NCI-H510A treated with DMSO at 0.1 percent for 48 hours (cell line): ENCODE measurements around the gene CCDC81.

Experiments used
- DNase-seq: peaks from one replicate; lab custom pipeline; 2025; lab: John Stamatoyannopoulos, UW

Gene CCDC81

DNA sequence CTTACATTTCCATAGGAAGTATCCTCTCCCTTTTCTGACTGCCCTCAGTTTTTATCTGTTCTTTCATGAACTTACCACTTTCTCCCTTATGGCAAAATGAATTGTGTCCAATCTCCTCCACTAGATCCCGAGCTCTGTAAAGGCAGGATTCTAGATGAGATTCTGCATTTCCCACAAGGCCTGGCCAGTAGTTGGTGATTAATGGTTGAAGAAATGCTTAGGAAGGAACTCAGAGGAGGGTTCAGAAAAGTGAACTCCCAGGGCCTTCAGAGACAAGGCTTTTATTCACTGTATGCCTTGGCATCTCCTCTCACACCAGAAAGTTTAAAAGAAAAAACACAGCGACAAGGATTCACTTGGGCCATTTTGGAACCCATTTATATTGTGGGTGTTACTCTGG, 66.2 kb downstream of the CCDC81 start:
- DNase-seq = no peak

DNA sequence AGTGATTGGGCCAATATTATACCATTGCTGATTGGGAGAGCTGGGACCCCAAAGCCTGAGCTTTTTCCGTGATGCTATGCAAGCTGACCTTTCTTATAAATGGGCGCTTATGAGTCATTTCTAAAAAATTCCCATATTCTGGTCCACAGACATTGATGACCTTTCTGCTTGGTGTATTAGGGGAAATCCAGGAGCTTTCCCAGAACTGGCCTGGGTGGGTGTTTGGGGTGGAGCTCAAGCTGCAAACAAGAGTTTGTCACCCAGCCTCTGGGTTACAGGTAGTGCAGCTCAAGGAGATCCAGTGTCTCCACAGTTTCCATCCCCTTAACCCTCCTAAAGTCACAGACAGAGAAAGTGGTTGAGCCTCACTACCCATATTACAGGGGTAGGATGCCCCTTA, 67.7 kb downstream of the CCDC81 start:
- no peak for DNase-seq

DNA sequence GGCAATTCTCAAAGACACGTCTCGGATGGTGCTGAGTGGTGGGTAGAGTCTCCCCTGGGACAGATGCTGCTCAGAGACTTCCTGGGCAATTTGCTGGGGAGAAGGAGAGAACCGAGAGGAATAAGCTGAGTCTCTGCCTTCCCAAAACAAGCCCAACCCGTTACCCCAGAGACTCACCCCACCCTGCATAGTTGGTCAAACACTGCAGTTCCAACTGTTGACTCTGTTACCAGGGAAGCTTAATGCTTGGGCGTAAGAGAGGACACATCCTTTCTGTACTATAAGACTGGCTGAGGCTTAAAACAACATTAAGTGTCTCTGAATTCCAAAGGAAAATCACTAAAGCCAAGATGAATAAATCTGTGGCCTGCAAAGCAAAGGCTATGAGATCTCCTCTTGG, 68.1 kb downstream of the CCDC81 start:
- no peak for DNase-seq

DNA sequence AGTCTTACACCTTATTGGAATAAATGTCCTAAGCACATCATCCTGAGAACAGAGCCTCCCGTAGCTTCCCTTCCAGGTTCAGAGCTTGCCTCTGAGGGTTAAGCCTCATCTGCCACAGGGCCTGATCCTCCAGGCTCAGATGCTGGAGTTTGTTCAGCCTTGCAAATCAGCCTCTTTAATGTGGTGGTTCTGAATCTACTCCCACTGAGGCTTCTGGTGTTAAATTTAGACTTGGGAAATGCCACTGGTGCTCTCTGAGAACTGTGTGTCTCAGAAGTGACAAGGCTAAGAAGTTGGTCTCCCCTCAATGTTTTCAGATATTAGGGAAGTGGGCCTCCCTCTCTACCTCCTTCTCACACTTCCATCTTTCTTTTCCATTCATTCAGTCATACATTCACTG, 68.7 kb downstream of the CCDC81 start:
- DNase-seq = no peak

DNA sequence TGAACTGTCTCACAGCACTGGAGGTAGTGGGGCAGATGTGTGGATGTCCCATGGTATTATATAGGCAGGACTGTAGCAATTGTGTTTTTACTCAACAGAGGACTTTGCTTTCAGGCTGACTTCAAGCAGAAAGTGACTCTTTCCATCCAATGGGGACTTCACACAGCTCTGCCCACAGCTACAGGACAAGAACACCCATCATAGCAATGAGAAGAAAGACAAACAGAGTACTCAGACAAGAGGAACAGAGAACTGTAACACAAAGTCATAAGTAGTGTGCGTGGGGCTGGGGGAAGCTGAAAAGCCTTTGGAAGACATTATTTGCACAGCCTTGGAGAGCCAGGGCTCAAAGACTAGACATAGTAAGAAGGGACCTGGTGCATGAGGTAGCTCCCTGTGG, 70.3 kb downstream of the CCDC81 start:
- DNase-seq = no peak

DNA sequence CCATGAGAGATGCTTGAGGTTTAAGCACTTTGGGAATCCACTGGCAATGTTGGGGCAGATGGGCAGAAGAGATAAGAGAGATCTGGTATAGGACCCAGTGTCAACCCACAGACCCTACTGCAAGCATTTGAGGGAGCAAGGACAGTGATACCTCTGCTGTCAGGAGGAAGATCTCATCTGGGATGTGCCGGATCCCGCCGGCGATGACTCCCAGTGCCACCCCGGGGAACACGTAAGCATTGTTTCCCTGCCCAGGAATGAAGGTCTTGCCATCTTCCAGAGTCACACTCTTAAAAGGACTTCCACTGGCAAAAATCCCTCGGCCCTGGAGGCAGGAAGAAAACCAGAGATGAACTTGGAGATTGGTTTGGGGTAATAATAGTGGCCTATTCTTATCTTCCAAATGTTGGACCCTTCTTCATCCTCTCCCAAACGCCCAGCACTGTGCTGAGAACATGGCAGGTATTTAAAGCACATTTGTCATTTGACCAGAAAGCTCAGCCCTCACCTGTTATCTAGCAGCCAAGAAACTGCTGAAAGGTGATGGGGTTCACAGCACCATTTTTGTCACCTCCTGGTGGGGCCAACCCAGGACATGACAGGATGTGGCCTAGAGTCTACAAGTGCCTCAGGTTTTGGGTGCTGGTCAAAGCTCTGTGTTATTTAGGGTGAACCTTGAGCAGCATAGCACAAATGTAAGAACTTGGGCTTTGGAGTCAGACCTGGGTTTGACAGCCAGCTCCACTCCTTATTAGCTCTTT, 71.7 kb downstream of the CCDC81 start:
- no peak for DNase-seq

DNA sequence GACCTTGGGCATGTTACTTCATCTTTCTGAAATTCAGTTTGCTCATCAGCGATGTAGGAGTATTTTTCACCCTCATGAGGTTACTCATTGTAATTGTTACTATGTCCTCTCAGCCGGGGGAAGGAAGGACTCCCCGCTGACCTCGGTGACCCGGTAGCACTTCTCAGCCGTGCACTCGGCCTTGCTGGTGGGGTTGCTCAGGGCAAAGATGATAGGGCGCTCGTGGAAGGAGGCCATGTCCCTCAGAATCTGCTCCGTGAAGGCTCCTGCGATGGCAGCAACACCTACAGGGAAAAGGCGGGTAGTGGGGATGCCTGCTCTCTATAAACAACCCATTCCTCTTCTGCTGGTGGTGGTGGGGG, 72.2 kb downstream of the CCDC81 start:
- DNase-seq = no peak

DNA sequence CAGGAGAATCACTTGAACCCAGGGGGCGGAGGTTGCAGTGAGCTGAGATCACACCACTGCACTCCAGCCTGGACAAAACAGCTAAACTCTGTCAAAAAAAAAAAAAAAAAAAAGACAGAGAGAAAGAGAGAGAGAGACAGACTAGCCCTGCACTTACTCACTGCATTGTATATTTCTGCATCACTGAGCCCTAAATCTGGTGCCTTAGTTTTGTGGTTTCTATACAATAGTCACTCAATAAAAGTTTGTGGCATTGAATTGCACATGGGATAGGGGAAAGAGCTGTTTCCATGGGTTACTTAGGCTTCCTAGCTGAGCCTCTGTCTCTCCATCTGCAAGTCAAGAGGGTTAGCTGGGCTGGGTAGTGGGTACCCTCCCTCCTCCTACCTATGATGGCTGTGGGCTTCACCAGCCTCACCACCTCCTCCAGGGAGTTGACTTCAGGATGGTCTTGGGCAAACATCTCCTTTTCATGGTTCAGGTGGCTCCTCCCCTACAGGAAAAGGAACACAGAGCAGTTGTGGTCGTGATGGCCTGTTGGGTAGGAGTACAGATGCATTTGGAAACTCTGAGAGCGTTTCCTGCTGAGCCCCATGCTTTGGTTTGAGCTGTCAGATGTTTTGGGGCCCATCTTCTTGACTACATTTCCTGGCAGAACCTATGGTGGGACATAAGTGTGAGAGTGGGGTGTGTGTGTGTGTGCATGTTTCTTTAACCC, 73.2 kb downstream of the CCDC81 start:
- no peak for DNase-seq

DNA sequence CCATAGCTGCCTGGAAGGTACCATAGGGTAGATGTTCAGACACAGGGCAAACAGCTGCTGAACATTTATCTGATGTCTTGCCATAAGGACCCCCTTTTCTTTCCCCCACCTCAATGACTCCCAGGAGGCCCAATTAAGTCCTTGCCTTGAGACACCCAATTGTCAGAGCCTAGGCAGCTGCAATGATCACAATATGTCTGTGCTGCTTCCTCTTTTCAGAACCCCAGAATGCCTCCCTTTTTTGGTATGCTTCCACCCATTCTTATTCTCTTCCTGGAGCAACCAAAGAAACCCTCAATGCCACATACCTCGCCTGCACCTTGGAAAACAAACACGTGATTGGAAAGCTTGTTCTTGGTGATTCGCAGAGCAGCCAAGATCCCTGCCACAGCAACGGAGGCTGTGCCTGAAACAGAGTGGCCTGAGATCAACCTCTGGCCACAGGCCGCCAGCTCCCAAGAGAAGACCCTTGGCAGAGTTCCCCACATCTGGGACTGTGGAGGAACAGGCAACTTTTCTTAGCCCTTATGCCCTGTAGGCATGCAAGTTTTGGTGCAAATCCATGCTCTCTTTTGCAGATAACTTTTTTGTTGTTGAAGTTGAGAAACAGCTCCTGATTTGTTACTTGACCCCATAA, 75.4 kb downstream of the CCDC81 start:
- DNase-seq = no peak

DNA sequence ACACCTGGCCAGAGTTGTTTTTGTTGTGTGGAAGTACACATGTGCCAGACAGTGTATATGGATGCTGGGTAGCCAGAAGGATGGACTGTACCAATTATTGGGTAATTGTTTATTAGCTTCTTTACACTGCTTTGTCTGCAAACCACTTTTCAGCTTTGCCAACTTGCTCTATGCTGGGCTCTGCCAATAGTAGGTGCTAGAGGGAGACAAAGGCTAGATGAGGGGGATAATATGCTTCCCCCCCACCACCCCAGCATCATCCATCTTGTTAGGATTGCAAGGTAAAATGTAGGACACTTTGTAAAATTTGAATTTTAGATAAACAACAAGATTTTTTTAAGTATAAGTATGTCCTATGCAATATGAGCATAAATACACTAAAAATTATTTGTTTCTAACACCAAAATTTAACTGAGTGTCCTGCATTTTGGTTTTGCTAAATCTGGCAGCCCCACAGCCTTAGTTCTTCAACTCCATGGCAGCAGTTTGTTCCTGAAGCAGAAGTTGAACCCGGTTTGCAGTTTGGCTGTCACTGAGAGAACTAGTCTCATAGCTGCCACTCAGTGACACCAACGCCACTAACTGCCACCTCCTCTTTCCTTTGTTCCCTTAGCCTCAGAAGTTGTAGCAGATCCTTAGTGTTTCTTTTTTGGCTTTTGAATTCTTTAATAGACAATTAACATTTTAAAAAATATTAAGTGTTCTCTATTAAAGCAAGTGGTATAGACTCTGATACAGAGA, 78.8 kb downstream of the CCDC81 start:
- DNase-seq = no peak

DNA sequence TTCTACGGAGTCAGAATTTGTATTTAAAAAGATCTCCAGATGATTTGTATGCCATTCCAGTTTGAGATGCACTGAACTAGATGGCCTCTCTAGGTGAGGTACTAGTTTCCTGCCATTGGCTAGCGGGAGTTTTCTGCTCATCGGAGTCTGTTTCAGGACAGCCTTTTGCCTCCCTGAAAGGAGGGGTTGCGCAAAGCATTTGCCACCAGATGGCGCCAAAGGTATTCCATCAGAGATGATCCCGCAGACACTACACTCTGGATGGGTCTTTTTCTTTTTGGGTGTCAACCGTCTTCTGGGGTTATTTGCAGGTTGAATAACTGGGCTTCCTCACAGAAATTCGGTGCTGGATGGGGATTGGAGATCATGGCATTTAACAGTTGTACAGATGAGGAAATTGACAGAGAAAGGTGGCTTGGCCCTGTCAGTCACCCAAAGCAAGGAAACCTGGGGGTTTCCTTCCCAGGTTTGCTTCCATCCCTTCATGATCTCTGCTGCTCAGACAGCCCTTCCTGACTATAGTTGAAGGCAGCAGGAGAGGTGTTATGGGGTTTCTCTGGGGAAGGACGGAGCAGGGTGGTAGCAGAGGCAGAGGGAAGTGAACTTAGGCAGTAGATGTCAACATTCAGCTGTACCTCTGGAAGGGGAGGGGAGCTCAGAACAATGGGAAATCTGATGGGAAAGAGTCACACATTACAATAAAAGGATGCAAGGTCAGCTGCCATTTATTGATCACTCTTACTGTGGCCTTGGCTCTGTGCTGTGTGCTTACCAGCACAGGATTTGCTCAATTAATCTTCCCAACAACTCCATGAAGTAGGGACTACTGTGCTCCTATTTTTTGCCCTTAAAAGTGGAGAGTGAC, 81.6 kb downstream of the CCDC81 start:
- DNase-seq = peak; percentile 74

DNA sequence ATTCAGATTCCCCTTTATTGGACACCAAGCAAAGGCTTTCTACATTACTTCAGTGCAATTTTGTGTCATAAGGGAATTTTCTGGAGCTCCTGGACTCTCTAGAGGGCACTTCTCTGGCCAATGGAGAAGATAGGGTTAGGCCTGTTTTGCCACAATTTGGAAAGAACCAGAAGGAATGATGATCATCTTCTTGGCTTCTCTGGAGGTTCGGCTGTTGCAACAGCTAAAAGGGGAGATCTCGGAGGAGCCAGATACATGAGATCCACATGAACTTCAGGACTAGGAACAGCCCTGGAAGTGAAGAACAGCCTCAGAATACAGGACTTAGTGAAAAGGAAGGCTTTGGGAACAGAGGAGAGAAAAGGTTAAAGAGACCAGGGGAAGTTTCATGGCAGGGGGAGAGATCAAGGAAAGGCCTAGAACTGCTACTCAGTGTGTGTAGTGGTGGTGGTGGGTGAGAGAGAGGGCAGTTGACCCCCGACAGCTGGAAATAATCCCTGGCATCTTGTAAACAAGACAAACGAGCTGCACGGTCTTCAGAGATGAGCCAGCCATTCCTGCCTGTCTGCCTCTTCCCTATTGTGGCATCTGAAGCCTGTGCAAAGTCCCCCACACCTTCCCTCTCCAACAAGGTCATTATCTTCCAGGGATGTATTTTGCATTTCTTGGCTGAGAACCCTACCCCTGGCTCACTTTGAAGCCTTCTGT, 83.8 kb downstream of the CCDC81 start:
- no peak for DNase-seq

DNA sequence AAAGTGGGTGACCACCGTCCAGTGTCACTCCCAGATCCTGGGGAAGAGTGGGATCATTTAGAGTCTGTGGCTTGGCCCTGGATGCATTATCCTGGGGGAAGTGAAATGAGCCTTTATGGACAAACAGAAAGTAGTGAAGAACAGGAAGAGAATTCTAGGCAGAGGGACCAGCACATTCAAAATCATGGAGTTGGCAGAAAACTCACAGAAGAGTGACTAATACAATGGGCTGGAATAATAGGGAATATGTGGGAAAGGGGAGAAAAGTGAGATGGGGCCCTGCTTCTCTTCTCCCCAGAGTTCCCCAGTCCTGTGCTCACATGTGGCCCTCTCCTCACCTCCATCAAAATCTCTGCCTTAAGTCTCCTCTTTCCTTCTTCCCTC, 84.3 kb downstream of the CCDC81 start:
- no peak for DNase-seq

DNA sequence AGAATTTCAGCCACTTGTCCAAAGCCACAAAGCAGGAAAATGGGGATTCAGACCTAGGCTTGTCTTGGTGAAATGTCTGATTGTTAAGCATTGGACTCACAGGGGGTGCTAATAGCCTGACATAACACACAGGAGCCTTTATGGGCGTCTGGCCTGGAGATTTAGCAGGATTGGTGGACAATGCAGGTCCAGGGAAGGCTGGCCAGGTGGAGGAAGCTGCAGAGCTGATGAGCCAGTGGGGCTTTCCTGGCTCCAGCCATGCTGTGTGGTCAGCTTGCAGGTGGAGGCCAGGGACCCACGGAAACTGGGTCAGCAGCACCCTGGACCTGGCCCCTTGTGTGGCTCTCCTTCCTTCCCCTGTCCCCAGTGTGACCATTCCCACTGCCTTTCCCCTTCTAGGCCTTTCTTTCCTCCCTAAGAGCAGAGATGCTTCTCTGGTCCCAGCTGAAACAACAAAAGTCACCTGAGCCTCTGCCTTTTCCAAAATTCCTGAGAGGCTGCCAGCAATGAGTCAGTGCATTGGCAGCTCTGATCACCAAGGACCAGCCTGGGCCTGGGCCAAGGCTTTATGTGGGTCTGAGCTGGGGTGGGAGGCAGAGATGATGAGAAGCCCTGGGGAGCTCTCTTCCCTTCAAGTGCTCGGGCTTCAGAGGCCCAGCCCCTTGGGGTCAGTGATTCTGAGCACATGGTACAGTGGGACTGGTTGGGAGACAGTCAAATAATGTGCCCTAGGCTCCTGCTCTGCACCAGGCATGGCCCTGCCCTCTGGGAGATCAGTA, 85.2 kb downstream of the CCDC81 start:
- DNase-seq = no peak

DNA sequence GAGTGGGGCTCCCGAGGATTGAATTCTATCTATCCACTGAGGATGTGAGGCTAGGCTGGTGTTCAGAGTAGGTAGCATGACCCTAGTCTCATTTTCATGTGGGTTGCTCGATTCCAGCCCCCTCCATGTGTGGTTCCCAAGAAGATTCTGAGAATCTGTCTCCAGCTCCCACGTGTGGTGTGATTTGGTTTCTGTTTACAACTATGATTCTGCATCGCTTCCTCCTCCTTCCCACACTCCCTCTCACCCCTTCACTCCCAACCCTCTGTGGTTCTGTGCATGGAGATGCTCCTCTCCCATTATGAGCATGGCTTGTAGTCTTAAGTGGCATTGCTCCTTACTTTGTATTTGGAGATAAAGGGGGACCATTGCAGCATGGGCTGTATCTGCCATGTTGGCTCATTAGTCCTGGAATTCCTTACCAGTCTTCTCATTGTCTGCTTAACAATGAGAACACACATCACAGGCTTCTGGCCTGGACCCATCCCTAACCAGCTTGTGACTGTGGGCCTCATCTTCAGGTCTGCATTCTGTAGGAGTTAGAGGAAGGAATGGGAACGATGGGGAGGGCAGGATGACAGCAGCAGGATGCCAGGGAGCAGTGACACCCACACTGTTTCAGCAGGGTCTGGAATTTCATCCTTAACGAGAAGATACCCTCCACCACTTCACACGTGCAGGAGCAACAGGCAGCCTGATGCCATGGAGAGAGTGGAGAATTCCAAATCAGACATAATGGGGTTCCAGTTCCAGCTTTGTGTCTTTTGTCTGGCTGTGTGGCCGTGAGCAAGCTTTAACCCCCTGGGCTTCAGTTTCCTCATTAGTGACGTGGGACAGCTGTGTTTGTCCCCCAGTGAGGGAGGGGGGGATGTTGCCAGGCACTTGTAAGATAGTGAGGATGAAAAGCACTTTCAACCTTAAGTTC, 86.0 kb downstream of the CCDC81 start:
- no peak for DNase-seq

DNA sequence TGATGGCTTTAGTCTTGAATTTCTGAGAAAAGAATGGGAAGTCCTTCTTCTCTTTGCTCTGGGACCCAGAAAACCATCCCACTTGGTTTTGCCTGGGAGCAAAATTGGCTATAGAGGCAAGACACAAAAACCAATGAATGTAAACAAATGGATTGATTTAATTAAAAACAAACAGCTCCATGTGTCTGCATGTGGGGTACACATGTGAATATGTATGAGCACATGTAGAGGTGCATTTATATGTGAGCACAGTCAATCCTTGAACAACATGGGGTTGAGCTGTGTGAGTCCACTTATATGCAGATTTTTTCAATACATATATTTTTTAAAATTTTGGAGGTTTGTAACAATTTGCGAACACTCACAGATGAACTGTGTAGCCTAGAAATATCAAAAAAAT, 87.2 kb downstream of the CCDC81 start:
- no peak for DNase-seq

DNA sequence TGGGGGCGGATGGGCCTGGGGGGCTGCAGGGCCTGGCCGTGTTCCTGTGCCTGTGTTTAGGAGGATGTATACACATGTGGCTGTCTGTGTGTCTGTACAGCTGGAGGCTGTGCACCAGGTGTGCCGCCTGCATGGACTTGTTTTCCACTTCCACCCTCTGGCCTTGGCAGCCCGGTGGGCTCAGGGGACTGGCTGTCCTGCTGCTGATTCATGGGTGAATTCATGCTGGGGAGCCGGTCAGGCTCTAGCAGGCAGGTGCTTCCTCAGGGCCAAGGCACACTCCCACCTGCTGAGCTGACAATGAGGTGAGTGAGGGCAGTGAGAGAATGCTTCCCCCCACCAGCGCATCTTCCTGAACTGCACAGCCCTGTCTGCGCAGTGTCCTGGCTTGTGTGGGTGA, 88.4 kb downstream of the CCDC81 start:
- no peak for DNase-seq

DNA sequence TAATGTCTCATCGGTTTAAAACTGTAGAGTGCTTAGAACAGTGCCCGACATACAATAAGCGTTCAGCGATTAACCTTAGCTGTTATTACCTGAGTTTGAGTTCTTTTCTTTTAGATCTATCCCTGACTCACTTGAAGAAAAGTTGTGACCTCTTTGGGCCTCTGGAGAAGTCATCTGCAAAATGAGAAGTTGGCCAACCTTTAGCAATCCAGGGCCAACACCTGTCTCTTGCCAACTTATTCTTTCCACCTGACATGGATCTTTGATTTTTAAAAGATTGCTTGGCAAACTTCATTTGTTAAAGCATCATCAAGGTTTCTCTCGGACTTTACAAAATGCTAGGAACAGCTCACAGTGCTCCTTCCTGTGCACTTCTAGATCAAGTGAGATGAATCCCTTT, 89.3 kb downstream of the CCDC81 start:
- no peak for DNase-seq

DNA sequence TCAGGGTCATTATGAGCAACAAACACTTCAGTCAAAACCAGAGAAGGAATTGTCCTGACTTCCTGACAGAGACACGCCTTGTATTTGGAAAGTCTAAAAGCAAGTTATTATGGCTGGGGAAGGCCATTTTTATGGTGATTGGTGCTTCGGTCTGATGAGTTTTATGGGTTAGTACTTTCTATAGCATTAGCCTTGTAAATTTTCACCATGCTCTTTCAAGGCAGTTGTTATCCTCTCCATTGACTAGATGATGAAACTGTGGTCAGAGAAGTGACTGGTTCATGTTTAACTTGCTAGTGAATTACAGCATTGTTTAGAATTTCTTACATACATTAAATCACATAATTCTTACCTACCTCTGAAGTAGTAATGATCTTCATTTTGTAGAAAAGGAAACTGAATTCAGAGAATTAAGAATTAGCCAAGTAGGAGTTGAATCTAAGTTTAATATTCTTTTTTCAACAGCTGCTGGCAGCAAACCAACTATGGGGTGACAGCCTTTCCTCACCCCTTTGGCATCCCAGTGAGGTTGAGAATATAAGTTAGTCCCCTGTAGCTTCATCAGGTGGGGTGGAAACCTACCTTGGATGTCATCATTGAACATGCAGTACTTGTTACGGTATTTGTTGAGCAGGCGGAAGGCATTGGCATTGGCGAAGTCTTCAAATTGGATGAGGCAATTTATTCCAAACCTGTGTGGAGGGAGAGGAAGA, 90.0 kb downstream of the CCDC81 start:
- DNase-seq = no peak
